DMS153 treated with DMSO at 0.1 percent for 48 hours (cell line): Measurements from ENCODE around the gene RABGAP1L.
"Not testable (repeated sequence)": the region's sequence is repeated elsewhere in the genome, so short reads cannot be mapped to it uniquely, and the experiment has no call there.

Experiments used
- DNase-seq: peaks from one replicate; lab custom pipeline; 2025; ENCODE audit not compliant: unreplicated experiment; lab: John Stamatoyannopoulos, UW

The RABGAP1L gene

DNA sequence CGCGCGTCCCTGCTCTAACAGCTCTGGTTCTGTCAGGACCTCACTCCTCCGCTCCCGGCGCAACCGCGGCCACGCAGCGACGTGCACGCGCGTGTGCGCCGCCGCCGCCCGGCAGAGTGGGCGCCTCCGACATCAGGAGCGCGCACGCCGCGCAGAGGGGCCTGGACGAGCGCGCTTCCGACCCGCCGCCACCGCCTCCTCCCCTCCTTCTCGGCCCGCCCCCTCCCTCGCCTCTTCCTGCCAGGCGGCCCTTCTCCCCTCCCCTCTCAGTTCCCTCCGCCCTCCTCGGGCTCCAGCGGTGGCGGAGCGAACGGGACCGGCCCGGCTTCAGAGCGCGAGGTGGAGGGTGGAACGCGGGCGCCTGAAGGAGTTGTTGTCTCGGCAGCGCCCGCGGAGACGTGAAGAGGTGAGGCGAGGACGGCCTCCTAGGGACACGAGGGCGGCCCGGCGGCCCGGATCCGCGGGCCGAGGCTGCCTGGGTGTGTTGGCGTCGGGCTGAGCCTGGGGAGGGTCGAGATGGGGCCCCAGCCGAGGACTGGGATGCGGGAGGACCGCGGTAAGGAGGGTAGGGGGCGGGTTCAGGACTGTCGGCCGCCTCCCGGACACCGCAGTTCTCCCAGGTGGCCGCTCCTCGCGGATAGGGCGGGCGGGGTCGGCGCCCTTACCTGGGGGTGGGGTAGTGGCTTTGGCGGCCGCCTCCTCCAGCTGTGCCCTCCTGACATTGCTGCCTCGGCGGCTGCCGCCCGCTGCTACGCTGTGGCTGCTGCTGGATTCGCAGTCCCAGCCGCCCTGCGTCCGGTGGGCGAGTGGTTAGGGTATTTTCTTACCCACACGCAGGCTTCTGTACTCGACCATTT, at the start of gene RABGAP1L:
Gene RABGAP1L (plus strand): TSS at position 269 of the 857 bp plus-strand sequence.
- DNase-seq: peak; percentile 97

GRCh38 chr1:174110053-174110452, 49.3 kb upstream of the RABGAP1L start:
- no peak for DNase-seq

- no peak for DNase-seq
Observed at GRCh38 chr1:174112489-174113162, 46.7 kb upstream of the RABGAP1L start.

GRCh38 chr1:174114106-174114505, 45.2 kb upstream of the RABGAP1L start:
- DNase-seq: no peak

- peak; percentile 33 for DNase-seq
Observed at GRCh38 chr1:174114788-174115448, 44.4 kb upstream of the RABGAP1L start.

DNA sequence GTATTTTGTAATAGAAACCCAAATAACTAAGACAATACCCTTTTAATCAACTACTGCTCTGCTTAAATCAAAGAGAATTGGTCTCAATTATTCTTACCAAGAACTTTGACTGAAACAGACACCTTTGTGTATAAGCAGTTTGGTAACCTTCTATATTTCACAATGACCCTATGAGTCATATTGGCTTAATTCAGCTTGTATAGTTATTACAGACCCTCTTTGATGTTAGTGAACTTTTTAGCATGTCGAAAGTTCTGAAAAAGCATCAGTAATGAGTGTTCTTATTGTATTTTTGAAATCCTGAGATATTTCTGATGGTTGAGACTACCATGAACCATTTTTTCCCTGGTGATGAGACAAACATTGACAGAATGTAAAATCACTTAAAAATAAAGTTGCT, 43.3 kb upstream of the RABGAP1L start:
- DNase-seq: no peak

DNA sequence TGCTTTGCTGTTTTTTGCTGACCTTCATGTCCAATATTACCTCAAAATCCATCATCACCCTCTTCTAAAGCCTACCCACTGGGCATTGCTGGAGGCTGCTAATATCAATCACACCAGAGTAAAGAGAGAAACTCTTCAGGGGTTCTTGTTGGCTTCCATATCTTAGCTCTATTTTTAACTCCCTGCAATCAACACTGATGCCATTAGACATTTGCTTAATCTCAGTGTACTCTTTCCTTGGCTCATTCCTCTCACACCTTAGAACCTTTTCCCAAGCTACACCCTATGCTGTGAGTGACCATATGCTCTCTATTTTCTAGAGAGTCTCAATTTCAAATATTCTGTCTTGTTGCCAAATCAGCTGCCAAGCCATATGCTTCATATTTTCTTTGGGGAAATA, 40.6 kb upstream of the RABGAP1L start:
- DNase-seq: no peak

DNA sequence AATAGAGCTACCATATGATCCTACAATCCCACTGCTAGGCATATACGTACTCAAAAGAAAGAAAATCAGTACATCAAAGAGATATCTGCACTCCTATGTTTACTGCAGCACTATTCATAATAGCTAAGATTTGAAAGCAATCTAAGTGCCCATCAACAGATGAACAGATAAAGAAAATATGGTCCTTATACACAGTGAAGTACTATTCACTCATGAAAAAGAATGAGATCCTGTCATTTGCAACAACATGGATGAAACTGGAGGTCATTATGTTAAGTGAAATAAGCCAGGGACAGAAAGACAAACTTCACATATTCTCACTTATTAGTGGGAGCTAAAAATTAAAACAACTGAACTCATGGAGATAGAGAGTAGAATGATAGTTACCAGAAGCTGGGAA, 37.0 kb upstream of the RABGAP1L start:
- DNase-seq: not testable (repeated sequence)

DNA sequence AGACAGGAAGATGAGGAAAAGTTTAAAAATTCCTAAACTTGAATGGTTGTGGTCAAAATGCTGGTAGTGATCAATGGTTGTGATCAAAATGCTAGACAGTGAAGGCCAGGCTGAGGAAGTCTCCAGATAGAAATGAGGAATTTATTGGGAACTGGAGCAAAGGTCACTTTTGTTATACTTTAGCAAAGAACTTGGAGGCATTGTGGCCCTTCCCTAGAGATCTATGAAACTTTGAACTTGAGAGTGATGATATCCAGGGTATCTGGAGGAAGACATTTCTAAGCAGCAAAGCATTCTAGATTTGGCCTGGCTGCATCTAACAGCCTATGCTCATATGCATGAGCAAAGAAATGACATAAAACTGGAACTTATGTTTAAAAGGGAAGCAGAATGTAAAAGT, 35.5 kb upstream of the RABGAP1L start:
- no peak for DNase-seq

DNA sequence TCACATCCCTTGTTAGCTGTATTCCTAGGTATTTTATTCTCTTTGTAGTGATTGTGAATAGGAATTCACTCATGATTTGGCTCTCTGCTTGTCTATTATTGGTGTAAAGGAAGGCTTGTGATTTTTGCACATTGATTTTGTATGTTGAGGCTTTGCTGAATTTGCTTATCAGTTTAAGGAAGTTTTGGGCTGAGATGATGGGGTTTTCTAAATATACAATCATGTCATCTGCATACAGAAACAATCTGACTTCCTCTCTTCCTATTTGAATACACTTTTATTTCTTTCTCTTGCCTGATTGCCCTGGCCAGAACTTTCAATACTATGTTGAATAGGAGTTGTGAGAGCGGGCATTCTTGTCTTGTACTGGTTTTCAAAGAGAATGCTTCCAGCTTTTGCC, 32.1 kb upstream of the RABGAP1L start:
- not testable (repeated sequence) for DNase-seq

DNA sequence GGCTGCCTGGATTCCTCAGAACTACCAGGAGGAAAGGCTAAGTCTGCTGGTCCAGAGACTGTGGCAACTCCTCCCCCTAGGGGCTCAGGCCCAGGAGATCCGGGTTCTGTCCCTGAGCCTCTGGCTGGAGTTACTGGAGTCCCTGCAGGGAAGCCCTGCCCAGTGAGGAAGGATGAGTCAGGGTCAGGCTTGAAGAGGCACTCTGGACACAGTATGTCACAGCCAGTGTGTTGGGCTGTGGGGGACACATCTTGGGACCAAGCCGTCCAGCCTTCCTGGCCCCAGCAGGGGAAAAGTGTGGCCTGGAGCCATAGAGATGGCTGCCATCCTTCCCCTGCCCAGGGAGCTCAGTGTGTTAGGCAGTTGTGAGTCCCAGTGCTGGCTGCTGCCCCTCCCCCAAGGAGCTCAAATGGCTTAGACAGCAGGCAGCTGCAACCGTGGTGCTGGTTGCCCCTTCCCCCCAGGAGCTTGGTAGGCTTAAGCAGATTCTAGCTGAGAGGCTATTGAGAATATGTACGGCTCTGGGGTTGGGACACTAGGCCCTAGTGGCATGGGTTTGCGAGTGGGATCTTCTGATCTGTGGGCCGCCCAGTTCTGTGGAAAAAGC, 28.2 kb upstream of the RABGAP1L start:
- no peak for DNase-seq

GRCh38 chr1:174134003-174134659, 25.2 kb upstream of the RABGAP1L start:
- DNase-seq: no peak

DNA sequence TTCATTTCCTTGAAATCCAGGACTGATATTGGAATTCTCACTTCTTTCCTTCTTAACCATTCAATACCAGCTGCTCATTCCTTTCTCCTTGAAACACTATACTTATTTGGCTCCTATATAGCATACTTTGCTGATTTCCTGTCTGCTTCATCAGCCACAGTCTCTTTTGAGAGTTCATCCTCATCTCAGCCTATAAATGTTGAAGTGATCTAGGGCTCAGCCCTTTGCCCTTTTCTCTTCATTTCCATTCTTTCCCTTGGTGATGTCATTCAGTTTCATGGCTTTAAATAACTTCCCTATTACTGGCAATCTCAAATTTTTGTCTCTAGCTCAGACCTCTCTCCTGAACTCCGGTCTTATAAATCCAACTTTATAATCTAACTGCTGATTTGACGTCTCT, 24.1 kb upstream of the RABGAP1L start:
- DNase-seq: no peak

GRCh38 chr1:174136714-174137113, 22.6 kb upstream of the RABGAP1L start:
- no peak for DNase-seq

GRCh38 chr1:174142836-174143235, 16.5 kb upstream of the RABGAP1L start:
- DNase-seq: no peak

DNA sequence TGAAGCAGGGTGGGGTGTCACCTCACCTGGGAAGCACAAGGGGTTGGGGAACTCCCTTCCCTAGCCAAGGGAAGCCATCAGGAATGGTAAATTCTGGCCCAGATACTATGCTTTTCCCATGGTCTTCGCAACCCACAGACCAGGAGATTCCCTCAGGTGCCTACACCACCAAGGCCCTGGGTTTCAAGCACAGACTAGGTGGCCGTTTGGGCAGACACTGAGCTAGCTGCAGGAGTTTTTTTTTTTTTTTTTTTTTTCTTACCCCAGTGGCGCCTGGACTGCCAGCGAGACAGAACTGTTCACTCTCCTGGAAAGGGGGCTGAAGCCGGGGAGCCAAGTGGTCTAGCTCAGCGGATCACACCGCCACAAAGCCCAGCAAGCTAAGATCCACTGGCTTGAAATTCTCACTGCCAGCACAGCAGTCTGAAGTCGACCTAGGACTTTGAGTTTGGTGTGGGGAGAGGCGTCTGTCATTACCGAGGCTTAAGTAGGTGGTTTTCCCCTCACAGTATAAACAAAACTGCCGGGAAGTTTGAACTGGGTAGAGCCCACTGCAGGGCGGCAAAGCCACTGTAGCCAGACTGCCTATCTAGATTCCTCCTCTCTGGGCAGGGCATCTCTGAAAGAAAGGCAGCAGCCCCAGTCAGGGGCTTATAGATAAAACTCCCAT, 15.5 kb upstream of the RABGAP1L start:
- not testable (repeated sequence) for DNase-seq

GRCh38 chr1:174144397-174144783, 14.9 kb upstream of the RABGAP1L start:
- not testable (repeated sequence) for DNase-seq

GRCh38 chr1:174149216-174149615, 10.1 kb upstream of the RABGAP1L start:
- DNase-seq: no peak

DNA sequence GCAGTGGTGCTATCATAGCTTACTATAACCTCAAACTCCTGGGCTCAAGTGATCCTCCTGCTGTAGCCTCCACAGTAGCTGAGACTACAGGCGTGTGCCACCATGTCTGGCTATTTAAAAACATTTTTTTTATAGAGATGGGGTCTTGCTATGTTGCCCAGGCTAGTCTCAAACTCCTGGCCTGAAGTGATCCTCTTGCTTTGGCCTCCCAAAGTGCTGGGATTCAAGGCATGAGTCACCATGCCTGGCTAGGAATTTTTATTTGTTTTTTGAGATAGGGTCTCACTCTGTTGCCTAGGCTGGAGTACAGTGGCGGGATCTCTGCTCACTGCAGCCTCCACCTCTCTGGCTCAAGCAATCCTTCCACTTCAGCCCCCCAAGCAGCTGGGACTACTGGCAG, 8.8 kb upstream of the RABGAP1L start:
- no peak for DNase-seq

GRCh38 chr1:174152427-174152826, 6.9 kb upstream of the RABGAP1L start:
- DNase-seq: no peak
